H9 (cell line): ENCODE results near the gene TKFC. TPM values are rescaled to one million over a fixed set of nuclear protein-coding genes. Genes with fewer than 3 reads are reported as not detected.

ENCODE experiments used
- DNase-seq: peaks from one replicate; pipeline ENCODE4 v3.0.0-alpha.2; 2017
- H2AFZ ChIP-seq: one replicate; pipeline ENCODE4 v1.6.1; 2013; ENCODE audit warnings: mild to moderate bottlenecking, low read length, control low read depth, moderate library complexity
- H2AK5ac ChIP-seq: 2 replicates; pipeline ENCODE4 v1.6.1; 2013; ENCODE audit warnings: low read length, control low read depth, mixed read lengths; ENCODE audit not compliant: insufficient read length
- H2BK120ac ChIP-seq: one replicate; pipeline ENCODE4 v1.6.1; 2013; ENCODE audit warnings: low read depth, mild to moderate bottlenecking, low read length, control low read depth, inconsistent platforms; ENCODE audit not compliant: poor library complexity, severe bottlenecking
- H2BK12ac ChIP-seq: 2 replicates; pipeline ENCODE4 v1.6.1; 2013; ENCODE audit warnings: low read length, control low read depth, mixed read lengths, low read depth; ENCODE audit not compliant: insufficient read length
- H2BK15ac ChIP-seq: 2 replicates; pipeline ENCODE4 v1.6.1; 2013; ENCODE audit warnings: low read depth, low read length, control low read depth
- H2BK20ac ChIP-seq: one replicate; pipeline ENCODE4 v1.6.1; 2013; ENCODE audit warnings: low read depth, mild to moderate bottlenecking, low read length, control low read depth, inconsistent platforms; ENCODE audit not compliant: poor library complexity, severe bottlenecking
- H2BK5ac ChIP-seq: 2 replicates; pipeline ENCODE4 v1.6.1; 2013; ENCODE audit warnings: low read length, control low read depth, mixed read lengths; ENCODE audit not compliant: insufficient read length
- H3K14ac ChIP-seq: 2 replicates; pipeline ENCODE4 v1.6.1; 2013; ENCODE audit warnings: low read length, control low read depth; ENCODE audit not compliant: insufficient read depth
- H3K18ac ChIP-seq: 2 replicates; pipeline ENCODE4 v1.6.1; 2013; ENCODE audit warnings: low read depth, mild to moderate bottlenecking, mixed read lengths, low read length, control low read depth; ENCODE audit not compliant: insufficient read length
- H3K23ac ChIP-seq: 2 replicates; pipeline ENCODE4 v1.6.1; 2013; ENCODE audit warnings: low read length, control low read depth, mixed read lengths, low read depth; ENCODE audit not compliant: insufficient read length
- H3K23me2 ChIP-seq: 2 replicates; pipeline ENCODE4 v1.6.1; 2013; ENCODE audit warnings: low read depth, mild to moderate bottlenecking, mixed read lengths, low read length, control low read depth; ENCODE audit not compliant: insufficient read length, poor library complexity, severe bottlenecking
- H3K27ac ChIP-seq: 2 replicates; pipeline ENCODE4 v1.5.1; 2013; ENCODE audit warnings: low read length, control low read depth, mixed read lengths, low read depth; ENCODE audit not compliant: insufficient read length
- H3K27me3 ChIP-seq: 2 replicates; pipeline ENCODE4 v1.6.1; 2013; ENCODE audit warnings: low read length, control low read depth, inconsistent platforms; ENCODE audit not compliant: insufficient read depth
- H3K4ac ChIP-seq: 2 replicates; pipeline ENCODE4 v1.6.1; 2013; ENCODE audit warnings: low read depth, mild to moderate bottlenecking, control low read depth, inconsistent platforms, low read length, moderate library complexity
- H3K4me1 ChIP-seq: 2 replicates; pipeline ENCODE4 v1.6.1; 2013; ENCODE audit warnings: low read length, control low read depth, inconsistent platforms; ENCODE audit not compliant: insufficient read depth
- H3K4me2 ChIP-seq: 2 replicates; pipeline ENCODE4 v1.6.1; 2013; ENCODE audit warnings: low read length, control low read depth, mixed read lengths; ENCODE audit not compliant: insufficient read length, insufficient read depth
- H3K56ac ChIP-seq: 2 replicates; pipeline ENCODE4 v1.6.1; 2013; ENCODE audit warnings: low read depth, mild to moderate bottlenecking, mixed read lengths, low read length, control low read depth; ENCODE audit not compliant: insufficient read length
- H3K79me1 ChIP-seq: 2 replicates; pipeline ENCODE4 v1.6.1; 2013; ENCODE audit warnings: low read depth, mild to moderate bottlenecking, moderate library complexity, low read length, control low read depth, inconsistent platforms; ENCODE audit not compliant: insufficient read depth, poor library complexity, severe bottlenecking
- H3K79me2 ChIP-seq: 2 replicates; pipeline ENCODE4 v1.6.1; 2013; ENCODE audit warnings: low read length, control low read depth, inconsistent platforms; ENCODE audit not compliant: insufficient read depth
- H3K9ac ChIP-seq: 2 replicates; pipeline ENCODE4 v1.6.1; 2013; ENCODE audit warnings: low read length, control low read depth, mixed read lengths; ENCODE audit not compliant: insufficient read length; ENCODE audit errors: extremely low read depth
- H3K9me3 ChIP-seq: one replicate; pipeline ENCODE4 v1.6.1; 2013; ENCODE audit warnings: low read depth, low read length, inconsistent platforms; ENCODE audit not compliant: control insufficient read depth
- H3T11ph ChIP-seq: one replicate; pipeline ENCODE4 v1.6.1; 2013; ENCODE audit warnings: mild to moderate bottlenecking, low read length, control low read depth, inconsistent platforms
- H4K20me1 ChIP-seq: one replicate; pipeline ENCODE4 v1.6.1; 2013; ENCODE audit not compliant: control insufficient read depth, insufficient read length, insufficient read depth
- H4K5ac ChIP-seq: 2 replicates; pipeline ENCODE4 v1.6.1; 2013; ENCODE audit warnings: low read depth, mild to moderate bottlenecking, mixed read lengths, low read length, control low read depth; ENCODE audit not compliant: insufficient read length
- H4K8ac ChIP-seq: replicated peaks from 2 replicates; pipeline ENCODE4 v1.6.1; 2013; ENCODE audit warnings: low read length, control low read depth, mixed read lengths, low read depth; ENCODE audit not compliant: insufficient read length
- H4K91ac ChIP-seq: 2 replicates; pipeline ENCODE4 v1.6.1; 2013; ENCODE audit warnings: low read depth, mild to moderate bottlenecking, moderate library complexity, mixed read lengths, low read length, control low read depth; ENCODE audit not compliant: insufficient read length
- H3K27ac Mint-ChIP-seq, 3 experiments: 2 replicates in 2 of 3; 3 replicates in 1 of 3; pipeline ENCODE4 v1.8.0; 2020 to 2021; ENCODE audit warnings: mixed read lengths in 3 of 3, mild to moderate bottlenecking in 1 of 3, moderate library complexity in 1 of 3
- H3K27me3 Mint-ChIP-seq: 2 replicates; pipeline ENCODE4 v1.8.0; 2021; ENCODE audit warnings: low read depth, mild to moderate bottlenecking, moderate library complexity, mixed read lengths
- H3K36me3 Mint-ChIP-seq, 3 experiments: 2 replicates in 2 of 3; 3 replicates in 1 of 3; pipeline ENCODE4 v1.8.0; 2020 to 2021; ENCODE audit warnings: low read depth in 3 of 3, mixed read lengths in 3 of 3; ENCODE audit not compliant: insufficient read depth in 1 of 3
- H3K4me1 Mint-ChIP-seq, 2 experiments: 2 replicates each; pipeline ENCODE4 v1.8.0; 2020; ENCODE audit warnings: mixed read lengths in 2 of 2
- H3K4me3 Mint-ChIP-seq, 2 experiments: 2 replicates in 1 of 2; 3 replicates in 1 of 2; pipeline ENCODE4 v1.8.0; 2020 to 2021; ENCODE audit warnings: mild to moderate bottlenecking in 2 of 2, mixed read lengths in 2 of 2, moderate library complexity in 1 of 2
- H3K9me3 Mint-ChIP-seq, 2 experiments: 2 replicates in 1 of 2; 3 replicates in 1 of 2; pipeline ENCODE4 v1.8.0; 2020; ENCODE audit warnings: mild to moderate bottlenecking in 2 of 2, mixed read lengths in 2 of 2, moderate library complexity in 1 of 2
- WGBS: extraction: QIAGEN DNeasy Blood & Tissue Kit; methylation state at CpG from one replicate; pipeline ENCODE4 v1.1.7; 2013; ENCODE audit warnings: missing lambda C conversion rate, low lambda C conversion rate, mixed read lengths; ENCODE audit not compliant: insufficient read length; ENCODE audit errors: extremely low coverage; 5-methylcytosine and 5-hydroxymethylcytosine counted together
- total RNA-seq: library from RNA; stranded (reverse); gene quantifications from 2 replicates; pipeline ENCODE4 v1.2.1, GENCODE V29; 2021
- TF ChIP-seq, protein P1 (sequence below): fragments of 200-600 bp; sonication (generic); conservative IDR thresholded peaks from 3 replicates; pipeline ENCODE4 v1.8.0; 2021; ENCODE audit warnings: antibody characterized with exemption, mild to moderate bottlenecking

Gene TKFC
- total RNA-seq, 1 experiment from 2014 or later, result 59.0 TPM

DNA sequence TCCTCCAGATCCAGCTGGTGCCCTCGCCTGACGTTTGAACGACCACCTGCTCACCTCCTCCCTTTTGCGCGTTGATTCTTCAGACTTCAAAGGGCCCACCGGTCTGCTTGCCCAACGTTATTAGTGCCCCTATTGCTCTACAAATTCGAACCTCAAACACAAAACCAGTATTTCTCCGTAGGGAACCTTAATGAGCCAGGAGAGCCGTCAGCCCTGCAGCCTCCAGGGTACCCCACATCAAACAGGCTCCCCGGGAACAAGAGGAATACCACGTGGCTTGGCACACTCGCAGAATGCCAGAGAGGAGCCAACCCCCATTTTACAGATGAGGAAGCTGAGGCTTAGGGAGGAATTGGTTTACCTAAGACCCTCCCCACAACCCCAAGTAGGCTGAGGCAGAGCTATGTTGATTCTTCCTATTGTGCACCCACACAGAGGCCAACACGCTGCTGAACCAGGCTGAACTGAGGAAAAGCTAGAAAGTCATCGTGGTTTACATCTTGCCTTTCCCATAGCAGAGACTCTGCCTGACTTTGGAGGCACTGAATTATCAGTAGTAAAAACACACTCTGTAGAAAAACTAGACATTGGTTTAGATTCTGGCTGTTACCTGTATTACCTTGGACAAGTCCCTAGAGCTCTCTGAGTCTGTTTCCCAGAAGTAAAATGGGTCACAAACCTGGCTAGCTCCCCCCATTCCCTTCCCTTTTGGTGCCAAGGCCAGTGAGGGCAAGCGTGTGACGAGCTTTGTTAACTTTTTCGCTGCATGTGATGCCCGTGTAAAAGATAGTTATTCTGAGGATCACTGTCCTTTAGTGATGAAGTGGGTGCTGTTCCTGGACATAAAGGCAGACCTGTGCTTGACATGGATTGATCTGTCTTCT lies 764 bp downstream of the TKFC start:
- Histone ChIP-seq H3K4me1 (peaks cover 5% of the 10 kb centered on the region), H4K91ac (peak overlapping the region; percentile 15), H2BK120ac (no peak overlapping the region), H3K14ac (peak overlapping the region; percentile 99), H3K4me2 (peak overlapping the region; percentile 93), H3T11ph (no peak overlapping the region), H4K20me1 (no peaks in the 10 kb centered on the region), H3K27ac (peak overlapping the region; percentile 78), H3K27me3 (no peaks in the 10 kb centered on the region), H3K79me1 (no peaks in the 10 kb centered on the region), H2BK15ac (no peak overlapping the region), H3K9me3 (no peaks in the 10 kb centered on the region), H3K56ac (peak overlapping the region; percentile 76), H2BK20ac (no peak overlapping the region), H3K79me2 (peaks cover 23% of the 10 kb centered on the region), H4K5ac (peak overlapping the region; percentile 90), H2BK12ac (no peak overlapping the region), H2AK5ac (no peak overlapping the region), H3K23me2 (peaks cover 13% of the 10 kb centered on the region), H3K4ac (peak overlapping the region; percentile 44; the same call in 1 of the 2 replicates), H2BK5ac (peak overlapping the region; percentile 79), H3K23ac (no peak overlapping the region), H2AFZ (no peak overlapping the region), H3K18ac (peak overlapping the region; percentile 97), H4K8ac (no peak overlapping the region), H3K9ac (peak overlapping the region; percentile 97)
- H3K36me3 Mint-ChIP-seq, result peaks cover 17 to 39% (median 31%) of the 10 kb centered on the region in 3 experiments; a peak in 6 of 7 replicates
- TF ChIP-seq, protein P1, sequence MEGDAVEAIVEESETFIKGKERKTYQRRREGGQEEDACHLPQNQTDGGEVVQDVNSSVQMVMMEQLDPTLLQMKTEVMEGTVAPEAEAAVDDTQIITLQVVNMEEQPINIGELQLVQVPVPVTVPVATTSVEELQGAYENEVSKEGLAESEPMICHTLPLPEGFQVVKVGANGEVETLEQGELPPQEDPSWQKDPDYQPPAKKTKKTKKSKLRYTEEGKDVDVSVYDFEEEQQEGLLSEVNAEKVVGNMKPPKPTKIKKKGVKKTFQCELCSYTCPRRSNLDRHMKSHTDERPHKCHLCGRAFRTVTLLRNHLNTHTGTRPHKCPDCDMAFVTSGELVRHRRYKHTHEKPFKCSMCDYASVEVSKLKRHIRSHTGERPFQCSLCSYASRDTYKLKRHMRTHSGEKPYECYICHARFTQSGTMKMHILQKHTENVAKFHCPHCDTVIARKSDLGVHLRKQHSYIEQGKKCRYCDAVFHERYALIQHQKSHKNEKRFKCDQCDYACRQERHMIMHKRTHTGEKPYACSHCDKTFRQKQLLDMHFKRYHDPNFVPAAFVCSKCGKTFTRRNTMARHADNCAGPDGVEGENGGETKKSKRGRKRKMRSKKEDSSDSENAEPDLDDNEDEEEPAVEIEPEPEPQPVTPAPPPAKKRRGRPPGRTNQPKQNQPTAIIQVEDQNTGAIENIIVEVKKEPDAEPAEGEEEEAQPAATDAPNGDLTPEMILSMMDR, result no peak
- no CpG with 5 or more reads among the region's 19 CpGs for WGBS
- H3K27me3 Mint-ChIP-seq, result no peaks in the 10 kb centered on the region
- peaks cover 39 to 45% of the 10 kb centered on the region in 2 experiments for H3K4me1 Mint-ChIP-seq
- no peak for DNase-seq
- H3K27ac Mint-ChIP-seq, result peak overlapping the region; percentile 97 to 99 (median 98)
- peak overlapping the region; percentile 95 to 98 for H3K4me3 Mint-ChIP-seq
- no peaks in the 10 kb centered on the region; a peak in 1 of 5 replicates for H3K9me3 Mint-ChIP-seq
